ENCODE data around the gene MMP24. TPM values are rescaled to one million over a fixed set of nuclear protein-coding genes. Genes with fewer than 3 reads are reported as not detected.
A peak's percentile ranks its signal among the peaks of the same experiment; 100 is the strongest.

The MMP24 gene
- total and polyA plus RNA-seq, 2 of the 13 experiments (the other 11 are each of a cell fraction or from before 2014, with no cell fraction given), result 0.29 to 0.35 TPM

DNA sequence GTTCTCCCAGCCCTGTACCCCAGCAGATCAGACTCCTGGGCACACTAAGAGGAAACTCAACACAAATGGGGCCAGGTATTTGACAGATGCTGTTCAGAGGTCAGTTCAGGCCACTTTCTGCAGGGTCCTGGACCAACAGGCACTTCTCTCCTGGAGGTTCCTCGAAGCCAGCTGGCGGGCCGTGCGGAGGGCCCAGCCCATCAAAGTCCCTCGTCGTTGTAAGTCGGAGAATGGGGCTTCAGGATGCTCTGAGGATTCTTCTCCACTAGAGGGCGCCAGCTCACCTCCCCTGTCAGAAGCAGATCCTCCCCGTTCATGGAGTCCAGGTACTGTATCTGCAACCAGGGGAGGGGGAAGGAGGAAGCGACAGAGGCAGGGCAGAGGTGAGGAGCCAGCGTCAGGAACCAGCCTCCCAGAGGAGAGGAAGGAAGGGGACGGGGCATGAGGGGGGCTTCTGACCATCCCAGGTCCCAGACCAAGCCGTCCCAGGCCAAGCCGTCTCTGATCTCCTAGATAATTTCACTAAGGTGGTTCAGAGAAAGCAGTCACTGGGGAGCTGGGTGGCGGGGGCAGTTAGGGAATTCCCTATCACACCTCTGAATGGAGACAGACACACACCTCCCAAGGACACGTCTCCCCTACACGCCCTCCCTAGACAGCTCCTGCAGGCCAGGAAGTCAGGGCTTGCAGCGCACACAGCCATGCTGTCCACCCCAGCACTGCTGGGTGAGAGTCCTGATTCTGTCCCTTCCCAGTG, 77.4 kb downstream of the MMP24 start (continued):
- TF ChIP-seq ZBTB3 (CRISPR knock-in tag; IDR thresholded peaks at IDR 0.05; ENCODE audit: borderline replicate concordance, low read depth) (no peak), ISX (CRISPR knock-in tag; conservative IDR thresholded peaks at IDR 0.05) (no peak), KDM1A (CRISPR knock-in tag; IDR thresholded peaks at IDR 0.05) (no peak), MIER2 (CRISPR knock-in tag; IDR thresholded peaks at IDR 0.05) (peak; percentile 83; the same call in 1 of the 2 replicates), ZNF263 (CRISPR knock-in tag; IDR thresholded peaks at IDR 0.05) (peak; percentile 73; the same call in 1 of the 2 replicates), NFE2L2 (IDR thresholded peaks at IDR 0.05; ENCODE audit: low read length) (no peak), ZNF160 (CRISPR knock-in tag; IDR thresholded peaks at IDR 0.05) (0 out of 2 replicates have a peak, but pooled peaks have one; percentile 34), HIC2 (CRISPR knock-in tag; IDR thresholded peaks at IDR 0.05; ENCODE audit: low read depth) (peak; percentile 29; the same call in 1 of the 2 replicates), KDM3A (CRISPR knock-in tag; IDR thresholded peaks at IDR 0.05; ENCODE audit: low read depth) (peak; percentile 93; the same call in 1 of the 2 replicates), FOXA3 (CRISPR knock-in tag; IDR thresholded peaks at IDR 0.05) (peak; percentile 54), ATF3 (CRISPR knock-in tag; IDR thresholded peaks at IDR 0.05) (no peak), KMT2B (CRISPR knock-in tag; IDR thresholded peaks at IDR 0.05) (peak; percentile 74), AKAP8 (CRISPR knock-in tag; IDR thresholded peaks at IDR 0.05) (0 out of 2 replicates have a peak, but pooled peaks have one; percentile 44), ZNF343 (CRISPR knock-in tag; IDR thresholded peaks at IDR 0.05) (no peak), SNRNP70 (IDR thresholded peaks at IDR 0.05; ENCODE audit: low read depth, low read length) (no peak), ZNF7 (CRISPR knock-in tag; IDR thresholded peaks at IDR 0.05) (no peak), BHLHE40 (IDR thresholded peaks at IDR 0.05; ENCODE audit: low read length) (peak; percentile 52; the same call in 1 of the 2 replicates)
- TF ChIP-seq, protein P1, sequence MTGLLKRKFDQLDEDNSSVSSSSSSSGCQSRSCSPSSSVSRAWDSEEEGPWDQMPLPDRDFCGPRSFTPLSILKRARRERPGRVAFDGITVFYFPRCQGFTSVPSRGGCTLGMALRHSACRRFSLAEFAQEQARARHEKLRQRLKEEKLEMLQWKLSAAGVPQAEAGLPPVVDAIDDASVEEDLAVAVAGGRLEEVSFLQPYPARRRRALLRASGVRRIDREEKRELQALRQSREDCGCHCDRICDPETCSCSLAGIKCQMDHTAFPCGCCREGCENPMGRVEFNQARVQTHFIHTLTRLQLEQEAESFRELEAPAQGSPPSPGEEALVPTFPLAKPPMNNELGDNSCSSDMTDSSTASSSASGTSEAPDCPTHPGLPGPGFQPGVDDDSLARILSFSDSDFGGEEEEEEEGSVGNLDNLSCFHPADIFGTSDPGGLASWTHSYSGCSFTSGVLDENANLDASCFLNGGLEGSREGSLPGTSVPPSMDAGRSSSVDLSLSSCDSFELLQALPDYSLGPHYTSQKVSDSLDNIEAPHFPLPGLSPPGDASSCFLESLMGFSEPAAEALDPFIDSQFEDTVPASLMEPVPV (CRISPR knock-in tag; IDR thresholded peaks at IDR 0.05), result no peak
- TF ChIP-seq, protein P2, sequence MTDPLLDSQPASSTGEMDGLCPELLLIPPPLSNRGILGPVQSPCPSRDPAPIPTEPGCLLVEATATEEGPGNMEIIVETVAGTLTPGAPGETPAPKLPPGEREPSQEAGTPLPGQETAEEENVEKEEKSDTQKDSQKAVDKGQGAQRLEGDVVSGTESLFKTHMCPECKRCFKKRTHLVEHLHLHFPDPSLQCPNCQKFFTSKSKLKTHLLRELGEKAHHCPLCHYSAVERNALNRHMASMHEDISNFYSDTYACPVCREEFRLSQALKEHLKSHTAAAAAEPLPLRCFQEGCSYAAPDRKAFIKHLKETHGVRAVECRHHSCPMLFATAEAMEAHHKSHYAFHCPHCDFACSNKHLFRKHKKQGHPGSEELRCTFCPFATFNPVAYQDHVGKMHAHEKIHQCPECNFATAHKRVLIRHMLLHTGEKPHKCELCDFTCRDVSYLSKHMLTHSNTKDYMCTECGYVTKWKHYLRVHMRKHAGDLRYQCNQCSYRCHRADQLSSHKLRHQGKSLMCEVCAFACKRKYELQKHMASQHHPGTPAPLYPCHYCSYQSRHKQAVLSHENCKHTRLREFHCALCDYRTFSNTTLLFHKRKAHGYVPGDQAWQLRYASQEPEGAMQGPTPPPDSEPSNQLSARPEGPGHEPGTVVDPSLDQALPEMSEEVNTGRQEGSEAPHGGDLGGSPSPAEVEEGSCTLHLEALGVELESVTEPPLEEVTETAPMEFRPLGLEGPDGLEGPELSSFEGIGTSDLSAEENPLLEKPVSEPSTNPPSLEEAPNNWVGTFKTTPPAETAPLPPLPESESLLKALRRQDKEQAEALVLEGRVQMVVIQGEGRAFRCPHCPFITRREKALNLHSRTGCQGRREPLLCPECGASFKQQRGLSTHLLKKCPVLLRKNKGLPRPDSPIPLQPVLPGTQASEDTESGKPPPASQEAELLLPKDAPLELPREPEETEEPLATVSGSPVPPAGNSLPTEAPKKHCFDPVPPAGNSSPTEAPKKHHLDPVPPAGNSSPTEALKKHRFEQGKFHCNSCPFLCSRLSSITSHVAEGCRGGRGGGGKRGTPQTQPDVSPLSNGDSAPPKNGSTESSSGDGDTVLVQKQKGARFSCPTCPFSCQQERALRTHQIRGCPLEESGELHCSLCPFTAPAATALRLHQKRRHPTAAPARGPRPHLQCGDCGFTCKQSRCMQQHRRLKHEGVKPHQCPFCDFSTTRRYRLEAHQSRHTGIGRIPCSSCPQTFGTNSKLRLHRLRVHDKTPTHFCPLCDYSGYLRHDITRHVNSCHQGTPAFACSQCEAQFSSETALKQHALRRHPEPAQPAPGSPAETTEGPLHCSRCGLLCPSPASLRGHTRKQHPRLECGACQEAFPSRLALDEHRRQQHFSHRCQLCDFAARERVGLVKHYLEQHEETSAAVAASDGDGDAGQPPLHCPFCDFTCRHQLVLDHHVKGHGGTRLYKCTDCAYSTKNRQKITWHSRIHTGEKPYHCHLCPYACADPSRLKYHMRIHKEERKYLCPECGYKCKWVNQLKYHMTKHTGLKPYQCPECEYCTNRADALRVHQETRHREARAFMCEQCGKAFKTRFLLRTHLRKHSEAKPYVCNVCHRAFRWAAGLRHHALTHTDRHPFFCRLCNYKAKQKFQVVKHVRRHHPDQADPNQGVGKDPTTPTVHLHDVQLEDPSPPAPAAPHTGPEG (CRISPR knock-in tag; IDR thresholded peaks at IDR 0.05), result no peak
- TF ChIP-seq, protein P3, sequence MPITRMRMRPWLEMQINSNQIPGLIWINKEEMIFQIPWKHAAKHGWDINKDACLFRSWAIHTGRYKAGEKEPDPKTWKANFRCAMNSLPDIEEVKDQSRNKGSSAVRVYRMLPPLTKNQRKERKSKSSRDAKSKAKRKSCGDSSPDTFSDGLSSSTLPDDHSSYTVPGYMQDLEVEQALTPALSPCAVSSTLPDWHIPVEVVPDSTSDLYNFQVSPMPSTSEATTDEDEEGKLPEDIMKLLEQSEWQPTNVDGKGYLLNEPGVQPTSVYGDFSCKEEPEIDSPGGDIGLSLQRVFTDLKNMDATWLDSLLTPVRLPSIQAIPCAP (CRISPR knock-in tag; IDR thresholded peaks at IDR 0.05; ENCODE audit: low read depth), result no peak

All from HepG2 (cell line).